ENCODE measurements around the gene IFITM10.

Gene IFITM10

GRCh38 chr11:1750481-1750839 lies at the start of gene IFITM10:
IFITM10 (minus strand) TSS chr11:1750595; CDS start chr11:1750442, 153 bp downstream.
- no peak for DNase-seq

GRCh38 chr11:1797391-1798125 lies 47.2 kb upstream of the IFITM10 start:
- DNase-seq, result no peak

- DNase-seq, result no peak
Observed at GRCh38 chr11:1796413-1797011, 46.1 kb upstream of the IFITM10 start.

- DNase-seq, result no peak
Observed at GRCh38 chr11:1793081-1793480, 42.7 kb upstream of the IFITM10 start.

- no peak for DNase-seq
Observed at GRCh38 chr11:1792461-1792860, 42.1 kb upstream of the IFITM10 start.

GRCh38 chr11:1791912-1792311 lies 41.5 kb upstream of the IFITM10 start:
- no peak for DNase-seq

- DNase-seq, result no peak
Observed at GRCh38 chr11:1786466-1786865, 36.1 kb upstream of the IFITM10 start.

GRCh38 chr11:1785749-1786413 lies 35.5 kb upstream of the IFITM10 start:
- no peak for DNase-seq

- DNase-seq, result no peak
Observed at GRCh38 chr11:1784761-1785650, 34.6 kb upstream of the IFITM10 start.

- no peak for DNase-seq
Observed at GRCh38 chr11:1783725-1784529, 33.5 kb upstream of the IFITM10 start.

- no peak for DNase-seq
Observed at GRCh38 chr11:1782831-1783724, 32.7 kb upstream of the IFITM10 start.

GRCh38 chr11:1782031-1782590 lies 31.7 kb upstream of the IFITM10 start:
- no peak for DNase-seq

GRCh38 chr11:1781593-1781975 lies 31.2 kb upstream of the IFITM10 start:
- no peak for DNase-seq

GRCh38 chr11:1780700-1781592 lies 30.6 kb upstream of the IFITM10 start:
- no peak for DNase-seq

- DNase-seq, result no peak
Observed at GRCh38 chr11:1779806-1780699, 29.7 kb upstream of the IFITM10 start.

GRCh38 chr11:1779034-1779805 lies 28.8 kb upstream of the IFITM10 start:
- DNase-seq, result no peak

GRCh38 chr11:1778141-1778911 lies 27.9 kb upstream of the IFITM10 start:
- no peak for DNase-seq
